NCI-H1930 (cell line): ENCODE data around the gene EMID1.

ENCODE experiments used
- DNase-seq, 2 experiments: peaks; one replicate each; lab custom pipeline; 2025; lab: John Stamatoyannopoulos, UW

The EMID1 gene

DNA sequence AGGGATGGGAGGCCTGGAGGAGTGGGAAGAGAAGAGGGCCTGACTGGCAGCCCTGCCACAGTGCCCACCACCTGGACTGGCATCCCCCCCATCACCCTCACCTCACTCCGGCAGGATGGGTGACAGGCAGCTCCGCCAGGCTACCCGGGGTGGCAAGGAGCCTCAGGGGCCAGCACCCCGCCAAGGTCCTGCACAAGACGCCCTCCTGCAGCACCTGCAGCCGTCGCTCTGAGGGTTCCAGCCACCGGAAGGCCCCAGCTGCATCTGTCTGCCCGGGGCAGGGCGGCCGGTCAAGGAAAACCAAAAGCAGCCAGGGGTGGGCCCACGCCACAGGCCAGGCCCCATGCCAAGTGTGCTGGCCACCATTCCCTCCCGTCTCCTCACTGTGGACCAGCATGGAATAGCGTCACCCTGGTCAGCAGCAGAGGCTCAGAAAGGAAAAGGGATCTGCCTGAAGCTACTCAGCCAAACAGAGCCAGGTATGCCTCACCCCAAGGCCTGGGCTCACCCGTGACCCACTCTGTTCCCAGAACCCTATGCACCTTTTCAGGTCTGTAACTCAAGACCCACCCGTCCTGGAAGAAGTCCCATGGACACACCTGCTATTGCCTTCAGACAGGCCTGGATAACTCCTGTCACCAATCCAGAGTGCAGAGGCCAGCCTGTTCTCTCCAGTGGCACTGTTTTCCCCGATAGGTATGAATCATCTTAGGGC is 55.1 kb downstream of the EMID1 start:
- no peak for DNase-seq

- no peak for DNase-seq
These were observed 58.1 kb downstream of the EMID1 start for GRCh38 chr22:29263791-29264276.

DNA sequence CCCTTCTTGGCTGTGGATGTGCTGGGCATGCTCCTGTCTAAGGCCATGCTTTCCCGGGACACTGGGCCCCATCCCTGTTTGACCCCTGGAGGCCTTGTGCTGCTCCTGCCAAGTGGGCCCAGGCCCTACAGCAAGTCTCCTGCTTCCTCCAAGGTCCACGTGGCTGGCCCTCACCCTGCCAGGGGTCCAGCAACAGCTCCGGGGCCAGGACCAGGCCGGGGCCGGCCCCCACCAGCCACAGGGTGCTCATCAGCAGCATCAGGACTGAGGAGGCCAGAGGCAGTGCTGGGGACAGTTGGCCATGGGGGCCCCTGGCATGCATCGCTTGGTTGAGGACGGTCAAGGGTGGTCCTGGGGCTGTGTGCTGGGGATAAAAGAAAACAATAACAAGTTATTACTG is 59.6 kb downstream of the EMID1 start:
- DNase-seq = no peak

DNA sequence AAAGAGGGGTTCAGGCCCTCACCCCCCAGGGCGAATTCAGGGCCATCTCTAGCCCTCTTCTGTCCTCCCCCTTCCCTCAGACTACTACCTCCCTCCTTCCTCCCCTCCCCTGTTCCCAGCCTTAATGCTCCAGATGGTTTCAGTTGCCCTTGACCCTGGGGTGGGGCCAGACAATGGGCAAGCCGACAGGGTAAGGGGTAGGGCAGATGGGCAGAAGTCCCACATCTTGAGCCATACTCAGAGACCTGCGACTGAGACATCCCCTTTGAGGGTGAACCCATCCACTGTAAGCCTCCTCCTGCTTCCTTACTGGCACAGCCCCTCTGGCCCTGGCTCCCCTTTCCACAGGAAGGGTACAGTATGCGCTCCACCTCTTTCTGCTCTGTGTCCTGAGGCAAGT is 60.2 kb downstream of the EMID1 start:
- no peak for DNase-seq

GRCh38 chr22:29266564-29267461 is 61.1 kb downstream of the EMID1 start:
- DNase-seq = no peak

DNA sequence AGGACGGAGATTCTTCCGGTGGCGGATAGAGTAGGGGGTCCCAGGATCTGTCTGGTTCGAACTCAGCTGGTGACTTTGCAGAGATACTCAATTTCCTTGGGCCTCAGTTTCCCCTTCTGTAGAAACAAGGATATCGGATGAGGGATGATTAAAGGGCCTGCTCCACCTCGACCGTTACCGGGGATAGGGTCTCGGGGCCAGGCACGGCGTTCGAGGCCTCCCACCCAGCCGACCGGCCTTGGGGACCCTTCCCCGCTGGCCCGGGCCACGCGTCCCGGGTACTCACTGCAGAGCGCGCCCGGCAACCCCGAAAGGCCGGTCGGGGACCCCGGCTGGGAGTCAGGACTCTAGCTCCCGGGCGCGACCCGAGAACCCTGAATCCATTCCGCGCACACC is 61.8 kb downstream of the EMID1 start:
- DNase-seq = no peak

GRCh38 chr22:29267858-29268510 is 62.3 kb downstream of the EMID1 start, which contains the start of the genes EWSR1 and RHBDD3:
EWSR1 (plus strand) TSS chr22:29268268; CDS start chr22:29268337, 69 bp downstream.
RHBDD3 (minus strand) TSS chr22:29267981; CDS start chr22:29265626, 2,355 bp downstream.
- peak; percentile 88 to 96 for DNase-seq

DNA sequence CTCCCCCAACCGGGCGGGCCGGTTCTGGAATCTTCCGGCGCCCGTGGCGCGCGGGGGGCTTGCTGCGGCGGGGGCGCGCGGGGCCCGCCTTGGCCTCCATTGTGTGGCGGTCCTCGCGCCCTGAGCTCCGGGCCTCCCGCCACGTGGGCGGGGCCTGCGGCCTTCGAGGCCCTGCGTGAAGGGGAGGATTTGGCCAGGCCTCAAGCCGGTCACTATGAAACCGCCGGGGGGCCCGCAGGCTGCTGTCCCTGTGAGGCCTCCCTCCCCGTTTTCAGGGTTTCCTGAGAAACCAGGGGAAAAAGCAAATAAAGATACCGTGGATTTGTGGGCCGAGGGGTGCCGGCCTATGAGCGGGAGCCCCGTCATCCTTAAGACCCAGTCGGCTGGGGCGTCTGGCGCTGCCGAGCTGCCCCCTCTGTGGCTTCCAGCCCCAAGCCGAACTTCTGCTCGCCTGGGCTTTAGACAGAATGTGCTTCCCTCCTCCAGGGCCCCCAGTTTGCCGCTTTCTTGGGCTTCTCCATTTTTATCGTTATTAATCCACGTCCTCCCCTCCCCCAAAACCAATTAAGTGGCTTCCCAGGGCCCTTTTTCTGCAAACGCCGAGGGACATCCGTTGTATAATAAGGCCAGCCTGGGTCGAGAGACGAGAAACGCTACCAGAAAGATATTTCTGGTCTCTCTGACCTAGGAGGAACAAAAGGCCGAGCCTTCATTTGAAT is 63.0 kb downstream of the EMID1 start:
- no peak for DNase-seq

DNA sequence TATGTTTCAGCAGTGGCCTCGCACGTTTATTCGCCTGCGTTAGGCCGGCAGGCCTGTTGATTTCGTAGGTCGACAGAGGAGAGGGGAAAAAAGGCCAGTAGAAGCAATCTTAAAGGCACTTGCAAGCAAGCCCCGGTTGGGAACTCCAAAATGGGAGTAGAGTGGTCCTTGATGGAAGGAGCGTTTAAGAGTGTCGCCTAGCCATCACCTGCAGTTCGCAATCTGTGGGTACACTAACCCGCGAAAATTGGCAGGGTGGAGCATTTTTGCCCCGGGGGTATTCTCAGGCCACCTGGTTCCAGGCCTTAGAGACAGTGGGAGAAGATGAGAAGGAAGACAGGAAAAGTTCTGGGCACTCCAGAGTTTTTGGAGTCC is 63.5 kb downstream of the EMID1 start:
- DNase-seq = no peak

- no peak for DNase-seq
These were observed 64.2 kb downstream of the EMID1 start for GRCh38 chr22:29269731-29270474.

DNA sequence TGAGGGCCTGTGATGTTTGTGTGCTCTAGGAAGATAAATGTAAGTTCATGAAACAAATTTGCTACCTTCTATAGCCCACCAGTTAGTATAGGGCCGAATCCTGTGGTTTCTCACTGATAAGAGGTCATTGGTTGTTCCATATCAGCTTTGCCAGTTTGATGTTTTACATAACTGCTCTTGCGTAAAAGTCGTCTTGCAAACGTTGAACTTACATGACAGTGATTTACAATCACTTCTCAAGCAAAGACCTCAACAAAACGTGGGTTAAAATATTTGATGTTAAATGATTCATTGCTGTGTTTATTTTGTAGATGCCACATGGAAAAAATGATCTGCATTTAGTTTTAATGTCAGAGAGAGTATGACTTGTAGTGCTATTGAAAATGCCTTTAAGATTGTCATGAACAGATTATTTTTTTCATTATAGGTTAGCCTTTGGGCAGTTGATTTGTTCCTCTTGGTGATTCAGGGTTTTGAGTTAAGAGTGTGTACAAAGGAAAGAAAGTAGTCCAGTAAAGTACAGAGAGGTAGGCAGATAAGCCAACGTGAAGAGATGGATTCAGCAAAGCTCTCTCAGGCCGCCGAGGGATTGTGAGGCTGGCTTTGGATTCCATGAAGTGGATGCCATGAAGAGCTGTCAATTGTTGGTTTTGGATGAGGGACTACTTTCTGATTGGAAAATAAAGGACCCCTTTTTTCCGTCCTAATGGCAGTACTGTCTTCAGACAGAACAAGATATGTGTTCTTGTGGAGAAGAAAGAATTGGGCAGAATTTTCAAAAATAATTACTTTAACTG is 65.0 kb downstream of the EMID1 start:
- no peak for DNase-seq

- DNase-seq = no peak
These were observed 66.9 kb downstream of the EMID1 start for GRCh38 chr22:29272624-29273023.

DNA sequence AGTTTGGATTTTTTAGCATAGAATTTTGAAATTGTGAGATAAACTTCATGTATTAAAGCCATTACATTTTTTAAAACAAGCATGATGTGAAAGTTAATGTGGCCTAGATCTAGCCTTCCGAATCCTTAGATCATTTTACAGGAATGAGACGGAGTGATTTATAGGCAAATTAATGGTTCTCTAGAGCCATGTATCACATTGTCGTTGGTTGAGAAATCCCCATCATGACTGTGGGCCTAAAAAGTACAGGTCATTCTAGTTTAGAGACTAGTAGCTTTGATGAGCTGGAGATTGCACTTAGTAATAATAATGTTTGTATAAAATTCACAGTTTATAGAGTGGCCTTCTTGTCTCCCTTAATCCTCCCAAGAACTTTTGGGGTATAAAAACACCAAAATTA is 69.5 kb downstream of the EMID1 start:
- DNase-seq = no peak

GRCh38 chr22:29275819-29276565 is 70.3 kb downstream of the EMID1 start:
- no peak for DNase-seq

GRCh38 chr22:29277927-29278326 is 72.2 kb downstream of the EMID1 start:
- DNase-seq = no peak

GRCh38 chr22:29284196-29284595 is 78.5 kb downstream of the EMID1 start:
- no peak for DNase-seq

- no peak for DNase-seq
These were observed 83.1 kb downstream of the EMID1 start for GRCh38 chr22:29288837-29289236.

GRCh38 chr22:29290061-29290460 is 84.4 kb downstream of the EMID1 start:
- no peak for DNase-seq

DNA sequence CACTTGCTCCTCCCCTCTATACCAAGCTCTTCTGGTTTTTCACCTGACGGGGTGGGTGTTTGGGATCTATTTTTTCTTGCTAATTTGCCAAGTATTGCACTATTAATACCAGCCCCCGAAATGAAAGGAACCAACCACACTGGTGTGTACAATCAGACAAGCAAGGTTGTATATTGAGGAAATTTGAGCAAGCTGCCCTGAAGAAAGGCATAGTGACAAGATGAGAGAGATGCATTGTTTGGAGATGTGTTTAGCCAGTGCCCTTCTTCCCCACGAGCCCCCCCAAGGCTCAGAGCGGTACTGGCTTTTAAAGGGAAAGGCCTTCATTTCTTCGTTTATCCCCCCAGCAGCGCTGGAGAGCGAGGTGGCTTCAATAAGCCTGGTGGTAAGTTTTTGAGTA is 85.5 kb downstream of the EMID1 start:
- no peak for DNase-seq

GRCh38 chr22:29292379-29292778 is 86.7 kb downstream of the EMID1 start:
- no peak for DNase-seq
